GM12892 (cell line): ENCODE results near the gene SOX6.

Experiments
- POLR2AphosphoS5 ChIP-seq: IDR thresholded peaks from 2 replicates; pipeline ENCODE4 v1.6.1; 2011; ENCODE audit warnings: low read depth, low read length, control low read depth
- TAF1 ChIP-seq: IDR thresholded peaks from 2 replicates; pipeline ENCODE4 v1.6.1; 2011; ENCODE audit warnings: low read depth, mild to moderate bottlenecking, control low read depth, low read length, borderline replicate concordance

DNA sequence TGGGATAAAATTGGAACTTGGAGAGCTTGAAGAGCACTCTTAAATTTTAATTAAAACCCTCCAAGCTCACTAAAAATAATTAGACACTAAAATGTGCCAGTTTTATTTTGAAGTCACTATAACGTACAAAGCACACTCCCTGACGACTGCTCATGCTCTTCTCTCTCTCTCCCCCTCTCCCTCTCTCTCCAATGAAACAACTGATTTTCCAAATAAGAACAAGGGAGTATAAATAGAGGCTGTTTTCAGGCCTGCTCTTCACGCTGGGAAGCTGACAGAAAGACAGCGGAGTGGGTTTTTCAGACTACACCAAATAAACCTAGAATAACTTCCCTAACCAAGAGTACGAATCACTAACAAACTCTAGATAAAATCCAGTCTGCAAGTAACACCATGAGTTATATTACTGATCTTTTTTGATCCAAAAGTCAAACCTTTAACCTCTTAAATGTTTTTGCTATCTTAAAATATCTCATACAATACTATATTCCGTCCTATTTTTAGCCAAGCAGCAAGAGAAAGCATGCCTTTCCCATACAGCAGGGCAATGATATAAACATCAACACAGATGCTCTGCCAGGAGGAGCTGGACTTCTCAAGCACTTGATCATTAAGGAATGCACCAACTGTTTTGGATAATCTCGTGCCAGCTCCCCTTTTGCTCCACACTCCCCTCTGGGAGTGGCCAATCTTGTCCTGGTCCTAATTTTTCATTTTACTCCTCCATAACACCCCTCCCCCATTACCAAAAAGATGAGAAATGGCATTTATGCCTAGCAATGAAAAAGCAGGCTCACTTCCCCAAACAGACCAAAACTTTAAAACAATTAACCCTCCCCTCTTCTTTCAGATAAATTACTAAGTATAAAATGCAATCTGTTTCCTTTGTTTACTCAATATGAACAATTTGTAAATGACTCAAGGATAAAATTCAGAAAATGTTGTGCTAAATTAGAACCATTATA lies 116.9 kb downstream of the SOX6 start:
- TF ChIP-seq POLR2AphosphoS5 (no peak), TAF1 (no peak)
